ELF-1 (cell line): ENCODE results near the gene GID4.

Experiments
- DNase-seq: peaks from one replicate; pipeline ENCODE4 v3.0.0-alpha.2; 2016; ENCODE audit warnings: low read depth, low spot score

Gene GID4

GRCh38 chr17:18101828-18102227 is 62.6 kb downstream of the GID4 start:
- DNase-seq = no peak

- no peak for DNase-seq
Observed at GRCh38 chr17:18102640-18103039, 63.4 kb downstream of the GID4 start.

- no peak for DNase-seq
Observed at GRCh38 chr17:18105027-18105426, 65.8 kb downstream of the GID4 start.

GRCh38 chr17:18105595-18105994 is 66.4 kb downstream of the GID4 start:
- no peak for DNase-seq

- no peak for DNase-seq
Observed at GRCh38 chr17:18106211-18106610, 67.0 kb downstream of the GID4 start.

DNA sequence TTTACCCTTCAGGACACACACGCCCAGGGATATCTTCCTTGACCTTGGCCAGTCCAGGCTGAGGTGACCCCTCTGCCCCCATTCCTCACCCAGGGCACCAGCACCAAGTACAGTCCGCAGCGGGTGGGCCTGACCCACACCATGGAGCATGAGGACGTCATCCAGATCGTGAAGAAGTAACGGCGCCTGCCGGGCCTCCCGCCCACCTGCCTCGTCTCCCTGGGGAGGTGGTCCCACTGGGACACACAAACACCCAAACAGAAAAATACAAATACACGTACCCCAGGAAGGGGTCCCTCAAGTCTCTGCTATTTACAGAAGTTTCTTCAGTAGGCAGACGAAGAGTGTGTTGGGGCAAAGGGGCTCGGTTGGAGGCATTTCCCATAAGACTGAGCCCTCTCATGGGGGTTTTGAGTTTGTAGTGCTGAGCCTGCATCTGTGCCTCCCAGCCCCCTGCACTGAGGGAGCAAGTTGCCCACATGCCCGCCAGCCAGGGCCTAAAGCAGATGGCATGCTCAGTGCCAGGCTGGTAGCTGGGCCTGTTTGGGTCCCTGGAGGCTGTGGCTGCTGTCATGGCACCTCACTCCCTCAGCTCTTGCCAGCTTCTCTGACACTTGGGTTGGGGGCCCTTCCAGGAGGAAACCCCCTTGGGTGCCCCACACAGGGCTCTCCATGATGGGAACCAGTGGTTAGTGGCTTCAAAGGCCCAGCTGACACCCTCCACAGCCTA is 68.0 kb downstream of the GID4 start:
- DNase-seq = no peak

- DNase-seq = no peak
Observed at GRCh38 chr17:18107971-18108370, 68.8 kb downstream of the GID4 start.

GRCh38 chr17:18108401-18109312 is 69.4 kb downstream of the GID4 start, which contains the start of gene MYO15A:
Gene MYO15A (plus strand): TSS chr17:18108756. CDS start chr17:18118801, 10,045 bp downstream.
- DNase-seq = no peak

DNA sequence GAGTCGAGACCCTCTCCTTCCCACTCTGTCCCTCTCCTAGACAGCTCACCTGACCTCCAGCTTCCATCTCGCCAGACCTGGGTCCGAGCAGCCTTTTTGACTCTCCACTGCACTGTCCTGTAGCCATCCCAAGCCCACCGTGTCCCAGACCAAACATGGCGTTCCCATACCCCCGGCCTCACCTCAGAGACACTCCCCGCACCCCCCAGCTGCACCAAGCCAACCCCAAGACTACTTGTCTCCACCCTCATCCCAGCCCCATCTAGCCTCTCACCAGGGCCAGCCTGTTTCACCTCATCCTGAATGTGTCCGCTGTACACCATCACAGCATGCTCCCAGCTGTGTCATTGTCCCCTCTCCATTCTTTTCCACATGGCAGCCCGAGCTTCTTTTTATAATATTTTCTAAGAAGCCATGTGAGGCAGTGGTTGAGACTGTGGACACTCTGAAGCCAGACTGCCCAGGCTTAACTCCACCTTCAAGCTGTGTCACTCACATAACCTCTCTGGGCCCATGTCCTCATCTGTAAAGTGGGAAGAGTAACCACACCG is 70.8 kb downstream of the GID4 start:
- no peak for DNase-seq

DNA sequence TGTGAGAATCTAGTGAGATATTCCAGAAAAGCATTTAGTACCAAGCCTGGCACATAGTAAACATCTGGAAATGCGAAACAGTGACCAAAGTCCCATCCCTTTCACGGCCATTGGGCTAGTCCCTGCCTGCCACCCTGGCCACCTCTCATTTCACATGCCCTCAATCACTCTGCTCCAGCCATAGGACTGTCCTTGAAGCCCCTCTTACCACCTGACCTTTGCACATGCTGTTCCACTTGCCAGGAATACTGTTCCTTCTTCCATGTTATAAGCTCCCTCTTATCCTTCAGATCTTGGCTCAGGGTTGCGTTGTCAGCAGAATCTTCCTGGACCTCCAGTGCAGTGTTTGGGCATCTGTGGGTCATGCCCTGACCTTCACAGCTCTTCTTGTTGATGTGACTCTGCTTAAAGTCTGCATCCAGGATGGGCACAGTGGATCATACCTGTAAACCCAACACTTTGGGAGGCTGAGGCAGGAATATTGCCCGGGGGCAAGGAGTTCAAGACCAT is 71.5 kb downstream of the GID4 start:
- DNase-seq = no peak

- DNase-seq = no peak
Observed at GRCh38 chr17:18111330-18111971, 72.2 kb downstream of the GID4 start.

DNA sequence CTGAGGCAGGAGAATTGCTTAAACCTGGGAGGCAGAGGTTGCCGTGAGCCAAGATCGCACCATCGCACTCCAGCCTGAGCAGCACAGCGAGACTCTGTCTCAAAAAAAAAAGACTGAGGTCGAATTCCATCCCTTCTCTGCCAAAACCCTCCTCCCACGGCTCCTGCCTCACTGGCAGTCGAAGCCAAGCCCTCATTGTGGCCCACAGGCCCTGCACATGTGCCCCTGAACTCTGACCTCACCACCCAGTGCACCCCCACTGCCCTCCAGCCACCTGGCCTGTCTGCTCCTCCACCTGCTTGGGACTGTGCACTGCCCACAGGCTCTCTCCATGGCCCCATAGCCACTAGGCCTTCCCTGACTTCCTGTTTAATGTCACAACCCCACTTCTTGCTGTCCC is 76.3 kb downstream of the GID4 start:
- no peak for DNase-seq

GRCh38 chr17:18116078-18116477 is 76.9 kb downstream of the GID4 start:
- no peak for DNase-seq

DNA sequence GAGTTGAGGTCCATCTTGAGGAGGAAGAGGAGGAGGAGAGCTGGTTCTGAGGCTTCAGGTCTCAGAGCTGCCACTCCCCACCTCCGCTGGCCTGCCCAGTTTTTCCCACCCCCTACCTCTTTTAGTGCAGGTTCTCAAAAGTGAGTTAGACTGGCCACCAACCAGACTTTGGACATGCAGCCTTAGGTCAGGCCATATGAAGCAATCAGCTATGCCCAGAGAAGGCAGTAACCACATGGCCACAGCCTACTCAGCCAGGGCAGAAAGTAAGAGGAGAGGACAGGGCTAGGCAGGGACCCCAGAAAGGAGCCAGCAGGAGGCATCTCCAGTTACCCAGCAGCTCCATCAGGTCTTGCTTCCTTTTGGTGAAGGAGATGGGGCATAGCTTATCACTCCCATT is 78.3 kb downstream of the GID4 start:
- DNase-seq = no peak
